Nephron progenitor cell (in vitro differentiated cells): ENCODE measurements around the gene SMCO2.

Experiments used
- DNase-seq: peaks from one replicate; pipeline ENCODE4 v3.0.0; 2021
- H3K27ac Mint-ChIP-seq: 2 replicates; pipeline ENCODE4 v1.8.0; 2021; ENCODE audit warnings: mild to moderate bottlenecking, moderate library complexity, mixed read lengths
- H3K27me3 Mint-ChIP-seq: 2 replicates; pipeline ENCODE4 v1.8.0; 2021; ENCODE audit warnings: mild to moderate bottlenecking, low read depth, mixed read lengths; ENCODE audit not compliant: poor library complexity
- H3K36me3 Mint-ChIP-seq: 2 replicates; pipeline ENCODE4 v1.8.0; 2021; ENCODE audit warnings: low read depth, mixed read lengths
- H3K4me1 Mint-ChIP-seq: 2 replicates; pipeline ENCODE4 v1.8.0; 2021; ENCODE audit warnings: mixed read lengths
- H3K4me3 Mint-ChIP-seq: 2 replicates; pipeline ENCODE4 v1.8.0; 2021; ENCODE audit warnings: mild to moderate bottlenecking, moderate library complexity, mixed read lengths
- H3K9me3 Mint-ChIP-seq: 2 replicates; pipeline ENCODE4 v1.8.0; 2021; ENCODE audit warnings: mild to moderate bottlenecking, moderate library complexity, mixed read lengths
- CTCF ChIP-seq: fragments of 200-600 bp; sonication (generic); IDR thresholded peaks from 2 replicates; pipeline ENCODE4 v1.5.0; 2021; ENCODE audit warnings: antibody characterized with exemption

The SMCO2 gene

GRCh38 chr12:27523642-27524493, 77.3 kb downstream of the SMCO2 start, which contains the start of gene PPFIBP1:
Gene PPFIBP1, plus strand, starts transcription at chr12:27524206. Its CDS starts 109,191 bp downstream, at chr12:27633397.
- Mint-ChIP-seq H3K27me3 (no peaks in the 10 kb centered on the region), H3K9me3 (no peaks in the 10 kb centered on the region), H3K4me3 (peak within 1 kb of the TSS; percentile 92), H3K36me3 (peaks cover 6% of the 10 kb centered on the region), H3K27ac (peak within 1 kb of the TSS; percentile 86), H3K4me1 (peaks cover 79% of the 10 kb centered on the region)
- TF ChIP-seq CTCF = no peak
- peak; percentile 100 for DNase-seq

- no peak for DNase-seq
- Mint-ChIP-seq H3K9me3 (no peaks in the 10 kb centered on the region), H3K4me1 (peaks cover 77% of the 10 kb centered on the region), H3K27me3 (no peaks in the 10 kb centered on the region), H3K36me3 (peaks cover 8% of the 10 kb centered on the region), H3K4me3 (peak overlapping the region; percentile 92), H3K27ac (no peak overlapping the region)
- TF ChIP-seq CTCF = no peak
Observed at GRCh38 chr12:27524494-27524835, 77.9 kb downstream of the SMCO2 start.

- TF ChIP-seq CTCF = no peak
- Mint-ChIP-seq H3K27ac (peak overlapping the region; percentile 55), H3K27me3 (no peaks in the 10 kb centered on the region), H3K4me1 (peaks cover 76% of the 10 kb centered on the region), H3K36me3 (peaks cover 8% of the 10 kb centered on the region), H3K9me3 (no peaks in the 10 kb centered on the region), H3K4me3 (peak overlapping the region; percentile 92)
- no peak for DNase-seq
Observed at GRCh38 chr12:27524839-27525753, 78.6 kb downstream of the SMCO2 start.

- Mint-ChIP-seq H3K9me3 (no peaks in the 10 kb centered on the region), H3K4me1 (peaks cover 63% of the 10 kb centered on the region), H3K36me3 (peaks cover 10% of the 10 kb centered on the region), H3K27ac (no peak overlapping the region), H3K4me3 (no peak overlapping the region), H3K27me3 (no peaks in the 10 kb centered on the region)
- no peak for DNase-seq
- no peak for TF ChIP-seq CTCF
Observed at GRCh38 chr12:27527512-27527911, 81.0 kb downstream of the SMCO2 start.

- no peak overlapping the region for H3K4me3 Mint-ChIP-seq
- H3K9me3 Mint-ChIP-seq = no peaks in the 10 kb centered on the region
- H3K27me3 Mint-ChIP-seq = no peaks in the 10 kb centered on the region
- H3K4me1 Mint-ChIP-seq = peaks cover 55% of the 10 kb centered on the region
- H3K27ac Mint-ChIP-seq = peak overlapping the region; percentile 24
- no peak for DNase-seq
- H3K36me3 Mint-ChIP-seq = peaks cover 19% of the 10 kb centered on the region
- TF ChIP-seq CTCF = no peak
Observed at GRCh38 chr12:27528788-27529187, 82.3 kb downstream of the SMCO2 start.
